IPS DF 6.9 (cell line): Measurements from ENCODE around the gene TBL1X.

ENCODE experiments used
- DNase-seq: peaks from one replicate; pipeline ENCODE4 v3.0.0-alpha.2; 2013; ENCODE audit warnings: low read depth, low spot score
- H3K27ac ChIP-seq: one replicate; pipeline ENCODE4 v1.5.1; 2013; ENCODE audit warnings: low read length, control low read depth
- H3K27me3 ChIP-seq: 2 replicates; pipeline ENCODE4 v1.6.1; 2013; ENCODE audit warnings: mild to moderate bottlenecking, low read length; ENCODE audit not compliant: control insufficient read depth, insufficient read depth
- H3K36me3 ChIP-seq: 2 replicates; pipeline ENCODE4 v1.6.1; 2013; ENCODE audit warnings: low read length; ENCODE audit not compliant: control insufficient read depth, insufficient read depth
- H3K4me1 ChIP-seq: 2 replicates; pipeline ENCODE4 v1.6.1; 2013; ENCODE audit warnings: low read length; ENCODE audit not compliant: control insufficient read depth, insufficient read depth
- H3K4me3 ChIP-seq: 2 replicates; pipeline ENCODE4 v1.5.1; 2013; ENCODE audit warnings: mild to moderate bottlenecking, low read length
- H3K9me3 ChIP-seq: 2 replicates; pipeline ENCODE4 v1.6.1; 2013; ENCODE audit warnings: low read length, inconsistent platforms; ENCODE audit not compliant: control insufficient read depth, insufficient read depth
- WGBS: extraction: QIAGEN DNeasy Blood & Tissue Kit; methylation state at CpG from one replicate; pipeline ENCODE4 v1.1.7; 2013; ENCODE audit warnings: mixed read lengths, missing lambda C conversion rate; ENCODE audit not compliant: insufficient read length, insufficient coverage; 5-methylcytosine and 5-hydroxymethylcytosine counted together

The TBL1X gene

DNA sequence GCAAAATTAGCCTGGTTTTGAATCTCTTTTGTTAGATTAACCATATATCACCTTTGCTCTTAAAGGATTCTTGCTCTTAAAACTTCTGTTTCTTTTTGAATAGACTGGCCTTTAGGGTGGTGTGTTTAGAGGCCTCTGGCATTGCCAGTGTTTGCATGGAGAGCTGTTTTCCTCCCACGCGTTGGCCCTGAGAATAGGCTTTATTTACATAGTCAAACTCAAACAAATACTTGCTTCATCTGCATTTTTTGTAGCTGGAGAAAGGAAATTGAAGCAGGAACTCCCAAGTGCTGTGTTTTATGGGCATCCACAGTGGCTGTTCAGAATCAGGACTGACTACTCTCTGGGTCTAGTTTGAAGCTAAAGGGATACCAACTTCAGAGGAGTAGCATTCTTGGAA is 324.1 kb downstream of the TBL1X start:
- no peaks in the 10 kb centered on the region for H3K9me3 ChIP-seq
- no peak overlapping the region for H3K27ac ChIP-seq
- H3K27me3 ChIP-seq: no peaks in the 10 kb centered on the region
- no peak overlapping the region for H3K4me3 ChIP-seq
- H3K36me3 ChIP-seq: no peaks in the 10 kb centered on the region
- no peak for DNase-seq
- peaks cover 8% of the 10 kb centered on the region for H3K4me1 ChIP-seq
- WGBS: no CpG with 5 or more reads among the region's 2 CpGs

GRCh38 chrX:9789555-9789954 is 324.7 kb downstream of the TBL1X start:
- Histone ChIP-seq H3K4me3 (no peak overlapping the region), H3K36me3 (no peaks in the 10 kb centered on the region), H3K27ac (no peak overlapping the region), H3K27me3 (no peaks in the 10 kb centered on the region), H3K9me3 (no peaks in the 10 kb centered on the region), H3K4me1 (peaks cover 8% of the 10 kb centered on the region)
- DNase-seq: no peak
- WGBS: no CpG with 5 or more reads among the region's 5 CpGs
